Karpas-422 (cell line): ENCODE results near the gene RSKR. TPM values are rescaled to one million over a fixed set of nuclear protein-coding genes. Genes with fewer than 3 reads are reported as not detected.
"Not testable (repeated sequence)": the region's sequence is repeated elsewhere in the genome, so short reads cannot be mapped to it uniquely, and the experiment has no call there.

ENCODE experiments used
- DNase-seq: peaks from one replicate; pipeline ENCODE4 v3.0.0-alpha.2; 2015
- H2AFZ ChIP-seq: fragments of 200-600 bp; sonication (generic); 2 replicates; pipeline ENCODE4 v1.6.1; 2014; ENCODE audit warnings: antibody characterized with exemption, low read length, mixed read lengths
- H3K27ac ChIP-seq: fragments of 200-600 bp; sonication (generic); 2 replicates; pipeline ENCODE4 v1.5.1; 2014; ENCODE audit warnings: mild to moderate bottlenecking, low read length, moderate library complexity
- H3K27me3 ChIP-seq: fragments of 200-600 bp; sonication (generic); 2 replicates; pipeline ENCODE4 v1.6.1; 2014; ENCODE audit warnings: low read length, mixed read lengths
- H3K36me3 ChIP-seq: fragments of 200-600 bp; sonication (generic); 2 replicates; pipeline ENCODE4 v1.6.1; 2014; ENCODE audit warnings: low read length, mixed read lengths; ENCODE audit not compliant: insufficient read depth
- H3K4me1 ChIP-seq: fragments of 200-600 bp; sonication (generic); 2 replicates; pipeline ENCODE4 v1.6.1; 2014; ENCODE audit warnings: mild to moderate bottlenecking, low read length, mixed read lengths
- H3K4me2 ChIP-seq: fragments of 200-600 bp; sonication (generic); 2 replicates; pipeline ENCODE4 v1.6.1; 2014; ENCODE audit warnings: low read length, low read depth, mild to moderate bottlenecking; ENCODE audit not compliant: poor library complexity, severe bottlenecking
- H3K4me3 ChIP-seq: fragments of 200-600 bp; sonication (generic); 2 replicates; pipeline ENCODE4 v1.5.1; 2014; ENCODE audit warnings: mild to moderate bottlenecking, antibody characterized with exemption, low read length, mixed read lengths
- H3K79me2 ChIP-seq: fragments of 200-600 bp; sonication (generic); 2 replicates; pipeline ENCODE4 v1.6.1; 2014; ENCODE audit warnings: mild to moderate bottlenecking, low read length, mixed read lengths
- H3K9ac ChIP-seq: fragments of 200-600 bp; sonication (generic); 2 replicates; pipeline ENCODE4 v1.6.0; 2014; ENCODE audit warnings: low read length
- H3K9me2 ChIP-seq: fragments of 200-600 bp; sonication (generic), shearing (Covaris generic); replicated peaks from 2 replicates; pipeline ENCODE4 v1.6.0; 2014; ENCODE audit warnings: mild to moderate bottlenecking, low read length, moderate library complexity; ENCODE audit not compliant: insufficient read depth
- H3K9me3 ChIP-seq: fragments of 300-700, 200-600 bp; sonication (generic); 2 replicates; pipeline ENCODE4 v1.6.1; 2014; ENCODE audit warnings: low read length, mixed read lengths
- H4K20me1 ChIP-seq: fragments of 200-600 bp; sonication (generic); 2 replicates; pipeline ENCODE4 v1.6.1; 2014; ENCODE audit warnings: mild to moderate bottlenecking, antibody characterized with exemption, low read length, low read depth; ENCODE audit not compliant: insufficient read depth
- total RNA-seq: library from RNA; depleted of rRNA; stranded (reverse); fragments of >200 nt; shearing (Covaris generic); gene quantifications from 2 replicates; pipeline ENCODE4 v1.2.3, GENCODE V29; 2014; ENCODE audit warnings: low replicate concordance

The RSKR gene
- total RNA-seq, 1 experiment from 2014 or later, result 33.5 TPM

GRCh38 chr17:28582513-28582912 is 31.5 kb downstream of the RSKR start:
- H3K27ac ChIP-seq, result no peak overlapping the region
- no peak overlapping the region for H2AFZ ChIP-seq
- H3K9ac ChIP-seq, result no peak overlapping the region
- no peaks in the 10 kb centered on the region for H4K20me1 ChIP-seq
- no peak for DNase-seq
- no peak overlapping the region for H3K4me2 ChIP-seq
- no peaks in the 10 kb centered on the region; the same call in 1 of the 2 replicates for H3K79me2 ChIP-seq
- H3K4me3 ChIP-seq, result no peak overlapping the region
- no peaks in the 10 kb centered on the region for H3K9me2 ChIP-seq
- no peaks in the 10 kb centered on the region for H3K9me3 ChIP-seq
- no peaks in the 10 kb centered on the region for H3K27me3 ChIP-seq
- peaks cover 5% of the 10 kb centered on the region for H3K4me1 ChIP-seq
- H3K36me3 ChIP-seq, result peaks cover 65% of the 10 kb centered on the region

GRCh38 chr17:28580959-28581358 is 33.0 kb downstream of the RSKR start:
- no peak overlapping the region for H3K4me3 ChIP-seq
- peaks cover 55% of the 10 kb centered on the region for H3K36me3 ChIP-seq
- no peak overlapping the region for H3K9ac ChIP-seq
- no peaks in the 10 kb centered on the region for H3K9me2 ChIP-seq
- no peaks in the 10 kb centered on the region for H4K20me1 ChIP-seq
- peaks cover 14% of the 10 kb centered on the region for H3K4me1 ChIP-seq
- H3K4me2 ChIP-seq, result no peak overlapping the region
- no peak overlapping the region for H3K27ac ChIP-seq
- no peak overlapping the region for H2AFZ ChIP-seq
- no peaks in the 10 kb centered on the region for H3K79me2 ChIP-seq
- no peaks in the 10 kb centered on the region for H3K27me3 ChIP-seq
- no peak for DNase-seq
- no peaks in the 10 kb centered on the region for H3K9me3 ChIP-seq

GRCh38 chr17:28579526-28579925 is 34.5 kb downstream of the RSKR start:
- no peak overlapping the region for H2AFZ ChIP-seq
- no peak overlapping the region for H3K27ac ChIP-seq
- H3K4me3 ChIP-seq, result no peak overlapping the region
- no peak overlapping the region for H3K4me2 ChIP-seq
- H3K9me3 ChIP-seq, result no peaks in the 10 kb centered on the region
- no peaks in the 10 kb centered on the region for H4K20me1 ChIP-seq
- no peaks in the 10 kb centered on the region for H3K27me3 ChIP-seq
- no peak overlapping the region for H3K9ac ChIP-seq
- H3K79me2 ChIP-seq, result peaks cover 5% of the 10 kb centered on the region; the same call in 1 of the 2 replicates
- no peak for DNase-seq
- no peaks in the 10 kb centered on the region for H3K9me2 ChIP-seq
- H3K36me3 ChIP-seq, result peaks cover 45% of the 10 kb centered on the region
- peaks cover 21% of the 10 kb centered on the region for H3K4me1 ChIP-seq

- H2AFZ ChIP-seq, result no peak overlapping the region
- peaks cover 47% of the 10 kb centered on the region for H3K36me3 ChIP-seq
- DNase-seq, result no peak
- H3K79me2 ChIP-seq, result peaks cover 5% of the 10 kb centered on the region; the same call in 1 of the 2 replicates
- no peak overlapping the region for H3K27ac ChIP-seq
- peaks cover 22% of the 10 kb centered on the region for H3K4me1 ChIP-seq
- H3K9ac ChIP-seq, result no peak overlapping the region
- H4K20me1 ChIP-seq, result no peaks in the 10 kb centered on the region
- H3K4me3 ChIP-seq, result no peak overlapping the region
- H3K27me3 ChIP-seq, result no peaks in the 10 kb centered on the region
- no peak overlapping the region for H3K4me2 ChIP-seq
- no peaks in the 10 kb centered on the region for H3K9me2 ChIP-seq
- no peaks in the 10 kb centered on the region for H3K9me3 ChIP-seq
Measured at GRCh38 chr17:28578246-28579195, 35.5 kb downstream of the RSKR start.

DNA sequence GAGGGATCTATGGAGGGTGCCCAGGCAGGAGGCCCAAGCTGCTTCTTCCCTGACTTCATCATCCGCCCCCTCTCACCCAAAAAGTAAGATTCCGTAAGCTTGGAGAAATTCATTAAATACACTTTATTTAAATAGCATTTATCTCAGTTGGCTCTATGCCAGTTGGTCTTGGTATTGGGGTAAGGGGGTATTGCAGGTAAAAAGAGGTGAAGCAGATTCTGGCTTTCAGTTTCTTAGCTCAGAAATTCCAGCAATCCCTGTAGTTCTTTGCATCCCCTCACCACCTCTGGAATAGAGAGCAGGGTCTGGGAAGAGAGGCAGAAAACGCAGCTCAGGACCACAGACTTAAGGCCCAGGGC is 36.5 kb downstream of the RSKR start:
- H3K4me2 ChIP-seq, result peak overlapping the region; percentile 58
- peak overlapping the region; percentile 41; the same call in 1 of the 2 replicates for H3K4me3 ChIP-seq
- H3K36me3 ChIP-seq, result peaks cover 37% of the 10 kb centered on the region
- no peaks in the 10 kb centered on the region for H3K27me3 ChIP-seq
- H2AFZ ChIP-seq, result no peak overlapping the region
- no peaks in the 10 kb centered on the region for H3K9me3 ChIP-seq
- DNase-seq, result peak; percentile 50
- H3K27ac ChIP-seq, result peak overlapping the region; percentile 80
- H3K79me2 ChIP-seq, result peaks cover 5% of the 10 kb centered on the region; the same call in 1 of the 2 replicates
- H3K9ac ChIP-seq, result peak overlapping the region; percentile 60
- H4K20me1 ChIP-seq, result no peaks in the 10 kb centered on the region
- H3K4me1 ChIP-seq, result peaks cover 32% of the 10 kb centered on the region
- no peaks in the 10 kb centered on the region for H3K9me2 ChIP-seq

DNA sequence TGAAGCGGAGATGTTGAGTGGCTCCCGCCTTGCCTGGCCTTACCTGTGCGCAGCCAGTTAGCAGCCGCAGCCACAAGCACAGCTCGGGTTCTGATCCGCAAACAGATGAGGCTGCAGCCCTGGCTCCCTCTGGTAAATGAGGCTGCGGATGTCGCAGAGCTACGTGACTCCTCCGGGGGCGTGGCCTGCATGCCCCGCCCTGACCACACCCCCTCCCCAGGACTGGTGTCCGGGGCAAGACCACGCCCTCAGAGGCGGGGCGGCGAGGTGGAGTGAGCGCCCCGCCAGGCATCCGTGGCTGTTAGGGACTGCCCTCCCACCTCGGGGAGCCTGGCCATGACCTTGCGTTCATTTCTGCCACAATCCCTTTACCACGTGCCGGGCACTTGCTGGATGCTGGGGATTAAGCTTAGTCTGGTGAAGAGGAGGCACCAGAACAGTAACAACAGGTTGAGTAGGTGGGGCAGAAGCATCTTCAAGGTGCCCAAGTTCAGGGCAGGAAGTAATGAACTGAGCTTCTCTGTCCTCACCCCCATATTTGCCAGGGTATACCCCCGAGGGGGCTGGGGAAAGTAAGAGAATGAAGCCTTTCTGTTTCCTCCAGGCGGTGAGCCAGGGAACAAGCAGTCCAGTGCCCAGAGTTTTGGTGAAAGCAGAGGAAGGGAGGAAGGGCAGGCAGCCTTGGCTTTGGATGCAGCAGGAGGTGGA is 37.1 kb downstream of the RSKR start, which contains the start of gene ALDOC:
ALDOC (minus strand) TSS at position 138 of the 708 bp plus-strand sequence. CDS start 1,363 bp downstream, outside the sequence.
- peaks cover 32% of the 10 kb centered on the region for H3K36me3 ChIP-seq
- H3K4me3 ChIP-seq, result peak within 1 kb of the TSS; percentile 52; the same call in 1 of the 2 replicates
- no peaks in the 10 kb centered on the region for H3K9me3 ChIP-seq
- peak within 1 kb of the TSS; percentile 58 for H3K4me2 ChIP-seq
- no peaks in the 10 kb centered on the region for H3K9me2 ChIP-seq
- peaks cover 37% of the 10 kb centered on the region for H3K4me1 ChIP-seq
- no peaks in the 10 kb centered on the region for H3K27me3 ChIP-seq
- DNase-seq, result peak; percentile 99
- H2AFZ ChIP-seq, result 0 out of 2 replicates have a peak within 1 kb of the TSS, but pooled peaks have one; percentile 12
- peak within 1 kb of the TSS; percentile 62 for H3K9ac ChIP-seq
- no peaks in the 10 kb centered on the region for H4K20me1 ChIP-seq
- H3K27ac ChIP-seq, result peak within 1 kb of the TSS; percentile 80
- peaks cover 5% of the 10 kb centered on the region; the same call in 1 of the 2 replicates for H3K79me2 ChIP-seq

- H3K79me2 ChIP-seq, H2AFZ ChIP-seq, H3K9me3 ChIP-seq, H3K27me3 ChIP-seq, DNase-seq, H3K9me2 ChIP-seq, H4K20me1 ChIP-seq: not testable (repeated sequence)
- H3K4me1 ChIP-seq, result peaks cover 40% of the 10 kb centered on the region
- peak overlapping the region; percentile 12 for H3K27ac ChIP-seq
- H3K36me3 ChIP-seq, result peaks cover 32% of the 10 kb centered on the region
- peak overlapping the region; percentile 54 for H3K9ac ChIP-seq
- H3K4me3 ChIP-seq, result peak overlapping the region; percentile 52; the same call in 1 of the 2 replicates
- peak overlapping the region; percentile 56 for H3K4me2 ChIP-seq
Measured at GRCh38 chr17:28576016-28576415, 38.0 kb downstream of the RSKR start.
